Lung microvascular endothelial cell (primary cell): ENCODE measurements around the gene URB1. TPM values are rescaled to one million over a fixed set of nuclear protein-coding genes. Genes with fewer than 3 reads are reported as not detected.

Source experiments
- DNase-seq, 2 donors: peaks; one replicate each; pipeline versions ENCODE4 v3.0.0 to v3.0.0-alpha.2; 2010; ENCODE audit warnings: low read depth in 2 of 2
- total RNA-seq: library from RNA; depleted of rRNA; stranded (reverse); fragments of >200 nt; gene quantifications from 2 replicates; pipeline ENCODE4 v1.2.1, GENCODE V29; 2014

Gene URB1
- total RNA-seq, 1 donor from 2014 or later: 16.5 TPM

DNA sequence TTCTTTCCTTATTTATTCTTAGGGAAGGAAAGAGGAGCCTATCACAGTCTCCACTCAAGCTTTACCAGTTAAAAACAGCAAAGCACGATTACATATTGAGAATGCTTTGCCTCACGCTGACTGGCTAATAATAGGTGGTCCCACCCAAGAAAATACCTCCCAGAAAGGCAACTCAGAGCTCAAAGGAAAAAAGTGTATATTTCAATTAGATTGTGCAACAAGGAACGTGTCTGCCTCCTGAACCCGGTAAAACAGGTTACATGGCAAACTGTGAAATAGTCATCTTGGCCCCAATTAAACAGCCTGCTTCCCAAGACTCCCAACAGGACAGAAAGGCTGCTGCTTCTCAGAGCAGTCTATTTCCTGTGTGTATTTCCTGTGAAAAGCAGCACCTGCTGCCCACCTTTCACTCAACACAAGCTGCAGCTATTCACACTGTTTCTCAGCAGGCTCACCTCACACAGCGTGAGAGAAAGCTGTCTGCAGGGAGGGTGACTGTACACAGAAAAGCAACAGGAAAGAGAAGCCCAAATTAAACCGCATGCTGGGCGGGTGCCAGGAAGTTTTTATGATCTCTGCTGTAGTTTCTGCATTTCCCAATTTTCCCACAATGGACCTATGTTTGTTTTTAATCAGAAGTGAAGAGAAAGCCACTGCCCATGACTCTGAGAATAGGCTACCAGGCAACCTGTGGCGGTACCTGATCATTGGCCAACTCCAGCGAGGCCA is 44.0 kb downstream of the URB1 start:
- peak in 1 of 2 donors; percentile 44 for DNase-seq

DNA sequence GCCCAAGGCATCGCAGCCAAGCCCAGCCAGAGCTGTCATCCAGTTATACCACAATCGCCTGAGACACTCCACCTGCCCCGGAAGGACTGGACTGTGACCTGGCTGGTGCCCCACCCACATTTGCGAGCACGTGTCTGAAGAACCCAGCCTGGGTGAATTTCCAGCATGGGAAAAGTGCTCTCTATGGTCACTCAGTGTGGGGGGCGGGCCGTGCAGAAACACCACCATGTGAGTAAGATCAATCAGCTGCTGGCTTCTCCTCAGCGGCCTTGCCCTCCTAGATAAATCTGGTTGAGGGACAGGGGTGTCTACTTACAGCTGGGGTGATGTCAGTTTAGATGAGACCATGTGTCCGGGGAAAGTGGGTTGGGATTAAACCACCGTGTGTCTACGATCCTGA is 44.8 kb downstream of the URB1 start:
- DNase-seq: no peak

DNA sequence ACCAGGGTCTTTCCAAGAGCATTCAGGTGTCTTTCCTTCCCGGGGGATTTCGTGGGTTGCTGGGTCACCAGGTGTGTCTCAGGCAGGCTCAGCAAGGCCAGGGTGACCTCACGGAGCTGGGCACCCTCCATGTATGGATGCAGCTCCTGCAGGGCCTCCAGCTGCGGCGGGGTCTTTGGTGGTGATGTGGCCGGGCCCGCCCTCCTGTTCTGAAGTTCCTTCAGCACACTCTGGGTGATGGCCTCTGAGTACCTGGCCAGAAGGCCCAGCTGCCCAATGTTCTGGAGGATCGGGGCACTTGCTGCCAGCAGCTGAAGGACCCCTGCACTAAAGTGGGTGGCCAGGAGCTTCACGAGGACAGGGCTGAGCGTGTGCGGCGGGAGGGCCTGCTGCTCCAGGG is 45.5 kb downstream of the URB1 start:
- no peak for DNase-seq

DNA sequence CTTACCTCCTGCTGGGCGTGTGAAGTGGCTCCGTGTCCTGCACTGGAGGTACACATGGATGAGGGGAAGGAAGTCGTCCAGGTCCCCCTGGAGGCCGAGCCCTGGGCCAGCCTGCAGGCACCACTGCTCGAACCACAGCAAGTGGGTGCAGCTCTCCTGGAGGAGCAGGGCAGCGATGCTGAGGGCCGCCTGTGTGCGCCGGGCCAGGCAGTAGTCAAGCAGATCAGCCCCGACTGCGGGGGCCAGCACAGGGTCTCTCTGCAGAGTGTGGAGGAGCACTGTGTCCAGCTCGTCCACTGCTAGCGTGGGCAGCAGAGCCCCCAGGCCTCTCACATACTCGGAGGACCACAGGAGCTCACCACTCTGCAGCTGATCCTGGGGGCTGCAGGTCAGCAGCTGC is 45.9 kb downstream of the URB1 start:
- no peak for DNase-seq

DNA sequence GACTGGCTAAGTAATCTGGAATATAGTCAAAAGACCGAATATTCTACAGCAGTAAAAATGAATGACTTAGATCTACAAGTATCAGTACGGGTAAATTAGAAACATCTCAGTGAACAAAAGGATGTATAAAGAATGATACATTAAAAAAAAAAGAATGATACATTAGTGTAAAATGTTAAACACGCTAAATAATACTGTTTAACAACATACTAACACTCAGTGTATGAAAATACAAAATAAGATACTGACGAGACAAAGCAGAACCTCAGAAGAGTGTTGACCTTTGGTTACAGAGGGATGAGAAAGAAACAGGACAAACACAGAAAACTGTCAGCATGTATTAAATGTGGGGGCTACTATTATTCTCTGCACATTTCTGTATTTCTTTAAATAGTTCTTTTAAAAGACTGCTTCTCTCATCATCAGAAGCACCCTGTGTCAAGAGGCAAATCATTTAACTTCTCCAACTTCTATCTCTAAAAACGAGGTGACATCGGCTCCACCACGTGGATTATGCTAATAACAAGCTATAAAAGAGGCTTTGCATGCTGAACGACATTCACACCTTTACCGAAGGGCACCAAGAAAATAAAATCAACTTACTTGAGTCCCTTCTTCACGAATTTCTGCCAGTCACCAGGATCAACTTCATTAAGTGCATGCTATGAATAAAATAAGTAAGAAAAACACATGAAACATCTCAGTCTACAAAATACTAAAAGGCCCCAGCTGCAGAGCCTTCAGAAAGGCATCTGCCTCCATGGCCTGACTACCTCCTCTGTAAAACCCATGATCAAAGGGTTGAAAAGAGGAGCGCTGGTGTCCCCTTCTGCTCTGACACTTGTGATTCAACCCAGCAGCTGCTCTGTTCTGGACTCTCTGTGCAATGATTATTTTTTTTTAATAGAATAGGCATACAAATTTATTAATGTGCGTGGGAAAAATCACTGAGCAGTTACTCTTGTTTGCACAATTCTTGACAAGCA is 51.7 kb downstream of the URB1 start:
- DNase-seq: no peak

DNA sequence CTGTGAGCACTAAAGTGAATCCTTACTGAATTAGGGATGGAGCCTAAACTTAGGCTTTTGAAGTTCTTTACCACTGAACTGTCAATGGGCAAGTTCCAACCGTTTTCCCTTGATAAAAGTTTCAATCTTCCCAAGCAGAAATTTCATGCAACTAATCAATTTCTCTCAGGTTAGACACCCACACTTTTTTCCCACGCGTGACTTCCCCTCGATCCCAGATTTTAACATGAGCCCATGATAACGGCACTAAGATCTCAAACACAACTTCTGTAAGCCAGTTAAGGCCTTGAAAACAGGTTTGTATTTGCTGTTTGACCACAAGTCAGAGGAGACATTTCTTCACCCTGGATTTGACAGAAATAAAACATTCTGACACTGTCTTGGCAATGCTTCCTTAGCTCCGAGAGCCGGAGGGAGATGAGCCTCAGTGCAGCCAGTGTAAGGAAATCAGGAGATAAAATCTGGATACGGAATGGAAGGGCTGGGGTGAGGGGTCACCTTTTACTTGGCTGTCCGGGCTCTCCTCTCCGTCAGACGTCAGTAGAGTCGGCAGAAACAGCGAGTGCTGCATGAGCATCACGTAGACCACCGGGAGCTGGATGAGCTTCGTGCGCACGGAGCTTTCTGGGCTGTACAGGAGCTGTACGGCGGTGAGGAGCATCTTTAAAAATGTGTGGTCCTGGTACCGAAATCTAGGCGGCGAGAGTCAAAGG is 54.4 kb downstream of the URB1 start:
- no peak for DNase-seq

DNA sequence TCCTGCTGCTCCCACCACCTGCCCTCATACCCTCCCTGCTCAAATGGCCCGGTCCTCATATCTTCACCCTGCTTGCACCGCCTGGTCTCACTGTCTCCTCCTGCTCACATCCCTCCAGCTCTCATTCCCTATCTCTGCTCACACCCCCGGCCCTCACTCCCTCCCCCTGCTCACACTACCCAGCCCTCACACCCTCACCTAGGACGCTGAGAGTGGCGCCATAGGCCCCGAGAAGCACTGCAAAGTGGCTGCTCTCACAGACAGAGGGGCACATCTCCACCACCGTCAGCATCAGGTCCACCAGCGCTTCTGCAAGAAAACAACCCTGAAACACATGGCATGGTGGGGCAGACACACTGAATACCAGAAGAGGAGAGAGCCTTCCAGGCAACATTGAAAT is 55.6 kb downstream of the URB1 start:
- no peak for DNase-seq

DNA sequence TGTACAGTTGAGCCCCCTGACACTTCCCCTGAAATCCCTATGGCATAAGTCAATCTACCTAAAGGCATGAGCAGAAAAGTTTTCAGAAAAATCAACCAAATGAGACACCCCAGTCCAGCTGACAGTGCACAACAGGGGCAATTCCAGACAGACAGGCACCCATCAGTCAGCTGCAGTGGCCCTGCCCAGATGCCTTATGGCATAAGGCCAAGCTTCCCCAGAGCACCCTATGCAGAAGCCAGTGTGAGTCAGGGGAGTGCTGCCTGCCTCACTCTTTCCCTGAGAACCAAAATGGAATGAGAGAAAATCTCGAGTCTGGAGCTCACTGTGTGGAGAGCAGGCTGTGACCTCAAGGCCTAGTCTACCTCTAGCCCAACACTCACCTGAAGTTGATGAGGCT is 56.1 kb downstream of the URB1 start:
- peak in 1 of 2 donors; percentile 56 for DNase-seq

DNA sequence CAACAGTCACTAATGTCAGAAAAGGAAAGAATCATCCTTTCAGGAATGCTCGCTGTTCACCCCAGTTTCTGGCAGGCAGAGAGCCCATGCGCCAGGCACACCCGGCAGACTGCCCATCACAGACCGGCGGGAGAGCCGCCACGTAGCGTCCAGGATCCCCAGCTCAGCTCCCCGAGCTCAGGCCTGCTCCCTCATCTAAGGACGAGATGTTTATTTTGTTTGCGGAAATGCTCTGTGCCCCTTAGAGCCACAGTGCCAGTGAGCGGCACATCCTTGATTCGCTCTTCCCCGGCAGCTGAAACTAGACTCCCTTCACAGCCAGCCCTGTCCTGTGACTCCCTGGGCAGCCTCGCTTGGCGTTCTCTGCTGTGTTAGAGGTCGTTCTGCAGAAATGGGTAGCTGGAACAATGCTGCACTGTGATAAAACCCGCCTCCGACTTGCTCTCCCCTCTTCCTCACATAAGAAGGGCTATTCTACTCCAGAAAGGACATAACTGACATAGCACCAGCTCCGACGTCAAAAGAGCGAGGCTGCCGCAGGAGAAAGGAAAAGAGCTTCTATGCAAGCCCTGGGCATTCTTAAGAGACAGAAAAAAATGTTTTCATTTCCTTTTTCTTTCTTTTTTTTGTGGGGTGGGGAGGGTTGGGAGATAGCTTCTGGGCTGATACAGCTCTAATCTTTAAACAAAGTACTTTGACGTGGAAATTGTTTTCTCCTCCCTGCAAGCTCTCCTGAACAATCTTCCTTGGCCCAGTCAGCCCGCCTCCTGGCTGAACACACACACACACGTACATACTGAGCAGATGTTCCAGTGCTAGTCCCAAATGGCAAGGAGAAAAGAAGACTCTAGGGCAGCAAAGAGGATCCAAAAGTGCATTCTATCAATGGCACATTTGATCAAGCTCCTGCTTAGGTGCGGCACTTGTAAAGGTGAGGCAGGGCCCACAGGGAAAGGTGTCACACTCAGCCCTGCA is 56.9 kb downstream of the URB1 start:
- no peak for DNase-seq

DNA sequence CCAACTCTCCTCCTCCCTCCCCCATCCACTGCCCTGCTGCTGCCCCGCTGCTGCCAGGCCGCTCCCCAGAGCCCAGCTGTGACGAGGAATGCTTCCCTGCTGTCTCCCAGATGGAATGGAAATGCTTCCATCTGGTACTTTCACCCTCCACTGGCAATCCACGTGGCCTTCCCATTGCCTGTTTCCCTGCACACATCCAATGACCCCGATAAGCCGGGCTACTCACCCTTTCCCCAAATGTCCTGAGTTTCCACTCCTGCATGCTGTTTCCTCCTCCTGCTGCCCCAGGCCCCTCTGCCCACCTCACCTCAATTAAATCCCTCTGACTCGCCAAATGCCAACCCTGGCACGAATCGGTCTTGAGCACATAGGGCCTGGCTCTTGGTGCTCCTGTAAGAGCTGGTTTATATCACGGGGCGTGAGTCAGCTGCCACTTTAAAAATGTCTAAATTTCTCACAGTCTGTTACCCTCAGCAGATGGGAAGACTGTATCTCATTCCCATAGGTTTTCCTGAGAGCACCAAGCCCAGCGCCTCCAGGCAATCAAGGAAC is 57.8 kb downstream of the URB1 start:
- DNase-seq: no peak

DNA sequence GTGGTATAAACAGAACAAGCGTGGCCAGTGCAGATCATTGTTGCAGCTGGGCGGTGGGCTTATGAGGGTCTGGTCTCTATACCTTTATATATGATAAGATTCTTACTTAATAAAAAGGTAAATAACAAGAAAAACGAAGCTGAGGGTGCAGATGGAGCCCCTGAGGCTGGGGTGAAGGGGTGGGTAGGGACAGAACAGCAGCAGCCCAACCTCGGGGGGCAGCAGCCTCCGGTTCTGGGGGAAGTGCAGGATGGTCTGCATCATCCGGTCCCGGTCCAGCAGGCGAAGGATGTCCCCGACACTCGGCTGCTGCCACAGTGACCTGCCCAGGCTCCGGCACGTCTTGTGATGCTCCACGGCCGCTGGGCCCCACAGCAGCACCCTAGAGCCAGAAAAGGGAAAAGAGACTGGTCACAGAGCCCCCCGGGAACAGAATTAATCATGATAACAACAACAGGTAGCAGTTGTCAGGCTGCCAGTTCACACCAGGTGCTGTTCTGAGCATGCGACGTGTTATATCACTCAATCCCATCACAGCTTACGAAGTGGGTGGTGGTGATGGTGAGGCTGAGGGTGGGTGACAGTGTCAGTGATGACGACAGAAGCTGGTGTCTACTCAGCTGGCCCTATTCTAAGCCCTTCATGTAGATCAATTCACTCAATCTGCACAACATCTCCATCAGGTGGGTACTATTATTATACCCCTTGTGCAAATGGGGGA is 58.7 kb downstream of the URB1 start:
- no peak for DNase-seq

DNA sequence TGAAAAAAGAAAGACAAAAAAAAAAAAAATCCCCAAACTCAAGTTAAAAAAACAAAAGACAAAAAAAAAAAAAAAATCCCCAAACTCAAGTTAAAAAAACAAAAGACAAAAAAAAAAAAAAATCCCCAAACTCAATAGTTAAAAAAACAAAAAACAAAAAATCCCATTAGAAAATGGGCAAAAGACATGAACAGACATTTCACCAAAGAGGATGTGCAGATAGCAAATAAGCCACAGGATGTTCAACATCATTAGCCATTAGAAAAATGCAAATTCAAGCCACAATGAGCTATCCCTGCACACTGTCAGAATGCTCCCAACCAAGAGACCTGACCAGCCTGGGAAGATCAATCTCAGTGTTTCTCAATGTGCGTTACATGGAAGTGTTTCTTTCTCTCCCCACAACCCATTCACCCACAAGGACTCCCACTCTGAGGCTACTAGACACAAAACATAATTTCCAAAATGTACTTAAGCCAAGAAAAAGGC is 60.3 kb downstream of the URB1 start:
- no peak for DNase-seq

DNA sequence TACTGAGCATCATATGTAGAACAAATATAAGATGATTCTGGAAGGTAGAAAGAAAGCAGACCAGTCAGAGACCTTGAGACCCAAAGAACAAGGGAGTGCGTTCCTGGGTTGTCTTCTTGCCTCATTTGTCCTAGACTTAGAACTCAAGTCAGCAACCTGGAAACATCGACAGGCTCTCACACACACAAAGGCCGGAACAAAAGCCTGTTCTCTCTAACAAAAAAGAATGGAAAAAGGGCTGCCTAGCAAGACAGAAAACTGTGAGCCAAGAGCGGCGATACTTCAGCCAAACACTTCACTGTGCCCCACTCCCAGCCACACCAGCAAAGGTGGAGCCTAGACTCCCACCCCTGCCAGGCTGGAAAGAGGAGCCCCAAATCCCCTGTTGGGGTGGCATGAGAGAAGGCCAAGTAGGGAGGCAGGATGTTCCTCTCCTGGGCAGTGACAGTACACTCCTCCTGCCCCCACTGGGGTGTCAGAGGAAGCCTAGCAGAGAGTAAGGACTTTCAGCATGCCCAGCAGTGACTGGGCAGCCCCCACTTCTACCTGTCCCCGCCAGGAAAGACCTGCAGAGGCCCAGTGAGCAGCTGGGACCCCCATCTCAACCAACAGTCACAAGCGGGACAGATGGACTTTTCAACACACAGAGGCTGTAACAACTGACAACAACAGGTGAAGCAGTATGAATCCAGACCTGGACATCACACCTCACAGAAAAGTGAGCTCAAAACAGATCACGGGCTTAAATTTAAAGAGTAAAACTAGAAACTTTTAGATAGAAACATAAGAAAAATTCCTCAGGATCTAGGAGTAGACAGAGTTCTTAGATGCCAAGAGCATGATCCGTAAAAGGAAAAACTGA is 61.1 kb downstream of the URB1 start:
- no peak for DNase-seq

DNA sequence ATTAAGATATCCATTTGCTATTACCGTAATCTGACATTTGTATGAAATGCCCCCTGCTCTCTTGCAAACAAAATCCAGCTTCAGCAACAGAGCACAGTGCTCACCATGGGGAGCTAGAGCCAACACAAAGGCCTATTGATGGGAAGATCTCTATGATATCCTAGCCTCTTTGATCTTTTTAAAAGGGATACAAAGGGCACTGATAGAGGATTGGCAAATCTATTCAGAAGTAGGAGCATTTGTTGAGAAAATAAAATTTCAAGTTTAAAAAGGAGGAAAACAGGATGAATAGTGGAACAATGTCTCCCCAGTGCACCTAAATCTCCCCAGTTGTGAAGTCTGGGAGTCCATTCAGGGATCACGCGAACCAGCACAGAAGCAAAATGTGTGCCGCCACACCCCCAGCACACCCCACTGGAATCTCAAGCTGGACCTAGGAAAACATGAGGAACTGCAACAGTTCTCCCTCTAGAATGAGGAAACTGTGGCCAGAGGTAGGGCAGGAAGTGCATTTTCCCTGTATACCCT is 62.0 kb downstream of the URB1 start:
- no peak for DNase-seq

DNA sequence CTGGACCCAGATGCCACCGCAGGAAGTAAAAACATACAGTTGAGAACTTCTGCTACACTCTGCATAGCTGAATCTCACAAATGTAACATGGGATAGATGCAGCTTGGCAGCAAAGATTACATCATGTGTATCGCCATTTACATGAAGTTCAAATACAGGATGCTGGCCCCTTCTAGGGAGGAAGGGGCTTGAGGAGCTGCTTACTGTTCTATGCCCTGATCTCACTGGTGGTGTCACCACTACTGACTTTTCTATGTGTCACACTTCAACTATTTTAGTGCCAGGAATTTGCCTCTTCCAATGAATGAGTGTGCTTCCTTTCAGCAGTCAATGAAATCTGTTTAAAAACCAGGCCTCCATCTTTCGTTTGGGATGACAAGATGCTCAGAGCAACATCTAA is 63.0 kb downstream of the URB1 start:
- peak; percentile 57 to 79 for DNase-seq

DNA sequence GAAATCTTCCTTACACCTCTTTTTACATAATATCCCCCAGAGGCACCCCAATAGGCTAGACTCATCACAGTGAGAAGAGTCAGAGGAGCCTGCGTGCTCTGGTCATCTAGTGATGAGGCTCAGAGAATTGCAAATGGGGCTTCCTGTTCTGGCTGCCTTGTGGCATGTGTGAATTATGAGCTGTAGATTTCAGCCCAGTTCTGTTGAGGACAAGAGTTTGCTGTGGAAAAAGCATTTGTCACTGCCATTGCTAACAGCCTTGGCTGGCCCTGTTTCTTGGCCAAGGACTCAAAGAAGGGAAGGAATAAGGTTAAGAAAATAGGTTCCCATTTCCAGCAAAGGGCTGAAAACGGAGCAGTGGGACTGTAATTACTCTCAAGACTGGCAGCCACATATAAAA is 63.5 kb downstream of the URB1 start:
- DNase-seq: peak; percentile 70 to 87

DNA sequence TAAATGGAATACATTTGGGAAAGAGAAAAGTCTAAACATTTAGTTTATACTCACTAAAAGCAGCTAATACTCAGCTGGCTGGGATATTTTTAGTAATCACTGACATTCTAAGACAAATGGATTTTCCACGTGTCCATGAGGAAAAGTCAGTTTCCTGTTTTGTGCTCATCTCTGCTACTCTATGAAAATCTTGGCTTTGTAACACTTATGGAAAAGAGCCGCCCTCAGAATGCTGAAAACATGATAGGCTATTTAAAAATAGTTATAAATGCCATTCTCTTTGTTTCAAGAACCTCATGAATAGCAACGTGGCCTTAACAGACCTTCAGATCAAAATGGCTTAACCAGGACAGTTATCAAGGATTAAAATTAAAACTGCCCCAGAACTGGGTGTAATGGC is 64.2 kb downstream of the URB1 start:
- peak; percentile 92 to 93 for DNase-seq

DNA sequence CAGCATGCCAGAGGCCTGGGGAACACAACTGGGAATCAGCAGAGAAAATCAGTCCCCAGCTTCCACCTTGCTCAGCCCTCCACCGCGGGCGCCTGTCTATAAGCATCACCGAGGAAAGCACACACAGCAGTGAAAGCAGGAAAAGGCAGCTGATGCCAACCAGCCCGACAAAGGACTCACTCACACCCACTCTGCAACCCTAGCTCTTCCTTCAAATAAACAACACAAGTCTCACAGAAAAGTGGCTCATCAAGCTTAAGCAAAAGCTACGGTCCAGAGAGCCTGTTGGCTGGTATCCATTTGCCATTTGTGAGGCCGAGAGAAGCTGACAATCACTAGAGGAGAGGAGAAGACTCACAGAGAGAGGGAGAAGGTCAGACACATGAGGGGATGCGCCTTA is 67.1 kb downstream of the URB1 start:
- no peak for DNase-seq

DNA sequence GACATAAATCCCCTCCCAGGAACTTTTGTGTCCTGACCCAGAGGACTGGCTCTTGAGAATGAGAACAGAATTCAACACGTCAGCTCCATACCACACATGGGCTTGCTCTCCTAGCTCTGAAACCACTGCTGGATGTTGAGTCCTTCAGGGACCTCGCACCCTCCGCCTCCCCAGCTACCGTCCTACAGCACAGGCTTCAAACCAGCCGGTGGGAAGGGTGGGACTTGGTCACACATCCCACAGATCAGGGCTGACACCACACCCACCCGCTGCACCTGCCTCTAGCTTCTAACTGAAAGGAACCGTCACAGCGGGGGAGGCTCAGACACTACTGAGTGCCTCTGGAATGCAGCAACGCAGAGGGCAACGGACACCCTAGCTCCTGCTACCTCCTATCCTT is 70.1 kb downstream of the URB1 start:
- DNase-seq: no peak
